HG03469 (cell line): Measurements from ENCODE around the gene MAP3K6.

ENCODE experiments used
- ATAC-seq: cut with Tn5 transposase; IDR thresholded peaks from one replicate; pipeline ENCODE4 v1.9.1; 2021; ENCODE audit warnings: mild to moderate bottlenecking, moderate library complexity, moderate number of reproducible peaks; ENCODE audit not compliant: unreplicated experiment

MAP3K6 gene

DNA sequence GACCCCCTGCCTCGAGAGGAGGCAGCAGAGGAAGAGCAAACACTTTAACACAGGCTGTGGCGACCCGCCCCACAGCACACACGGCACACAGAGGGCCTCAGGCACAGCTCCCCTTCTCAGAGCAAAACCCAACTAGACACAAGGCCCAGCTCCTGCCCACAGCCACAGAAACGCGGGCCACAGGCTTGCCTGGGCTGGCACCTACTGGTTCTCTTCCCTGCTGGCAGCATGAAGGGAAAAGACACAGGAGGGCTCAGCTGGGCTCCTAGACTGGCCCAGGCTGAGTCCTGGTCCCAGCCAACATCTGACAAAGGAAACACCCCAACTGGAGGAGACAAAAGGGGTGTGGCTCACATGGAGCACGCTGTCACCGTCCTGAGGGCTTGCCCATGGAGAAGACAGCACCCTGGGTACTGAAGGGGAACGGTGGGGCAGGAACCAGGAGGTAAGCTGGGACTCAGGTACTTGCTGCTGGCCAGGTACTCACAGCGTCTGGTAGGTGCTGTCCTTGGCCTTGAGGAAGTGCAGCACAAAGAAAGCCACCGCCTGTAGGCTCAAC lies 12.9 kb upstream of the MAP3K6 start:
- ATAC-seq, result no peak

DNA sequence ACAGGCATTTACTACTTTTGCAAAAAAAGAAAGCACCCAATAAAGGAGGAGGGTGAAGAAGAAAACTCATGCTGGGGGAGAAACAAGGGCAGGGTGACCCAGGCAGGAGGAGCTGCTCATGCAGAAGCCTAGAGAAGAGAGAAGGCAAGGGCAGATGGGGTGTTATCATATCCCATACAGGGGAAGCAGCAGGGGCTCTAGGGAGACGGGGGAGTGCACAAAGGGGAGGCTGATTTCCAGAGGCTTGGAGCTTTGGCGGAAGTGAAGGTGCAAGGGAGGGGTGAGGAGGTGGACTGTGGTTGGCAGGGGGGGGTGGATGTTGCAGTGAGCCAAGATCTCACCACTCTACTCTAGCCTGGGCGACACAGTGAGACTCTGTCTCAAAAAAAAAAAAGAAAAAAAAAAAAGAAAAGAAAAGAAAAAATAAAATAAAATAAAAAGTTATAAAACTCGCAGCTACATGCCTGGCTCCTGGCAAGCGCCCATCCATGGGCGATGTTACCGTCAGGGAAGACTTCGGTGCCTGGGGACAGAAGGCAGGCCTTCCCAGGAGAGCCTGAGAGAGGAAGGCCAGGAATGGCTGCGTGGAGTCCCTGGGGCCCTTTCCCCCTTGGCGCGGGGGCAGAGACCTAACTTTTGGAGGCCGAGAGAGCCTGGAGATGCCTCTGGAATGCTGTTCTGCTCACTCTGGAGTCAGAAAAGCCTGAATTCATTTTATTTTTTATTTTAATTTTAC lies 11.2 kb upstream of the MAP3K6 start:
- no peak for ATAC-seq

DNA sequence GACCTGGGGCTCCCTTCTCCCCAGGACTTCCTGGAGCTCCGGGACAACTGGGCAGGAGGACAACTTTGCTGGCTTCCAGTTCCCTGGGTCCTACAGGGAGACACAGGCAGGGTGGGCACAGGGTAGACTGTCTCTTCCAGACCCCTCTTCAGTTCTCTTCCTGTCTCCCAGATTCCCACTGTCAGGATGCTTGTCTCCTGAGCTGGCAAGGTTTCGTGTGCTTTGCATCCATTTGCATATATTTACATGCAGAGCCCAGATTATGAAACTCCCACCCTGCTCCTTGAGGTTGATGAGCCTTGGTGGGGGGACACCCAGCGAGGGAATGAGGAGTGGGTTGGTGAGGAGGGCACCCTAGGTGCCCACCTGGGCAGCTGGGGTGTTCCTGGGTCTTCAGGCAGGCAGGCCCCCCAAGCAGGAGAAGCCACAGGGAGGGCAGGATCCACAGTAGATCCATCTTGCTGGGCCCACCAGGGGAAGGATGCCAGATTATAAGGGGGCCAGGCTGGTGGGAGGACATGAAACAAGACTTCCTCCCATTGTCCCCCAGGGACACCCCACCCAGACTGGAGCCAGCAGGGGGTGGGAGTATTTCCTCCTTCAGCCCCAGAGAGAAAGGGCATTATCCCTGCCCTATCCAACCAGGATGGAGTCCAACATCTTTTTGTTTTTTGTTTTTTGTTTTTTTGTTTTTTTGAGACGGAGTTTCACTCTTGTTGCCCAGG lies 7.8 kb upstream of the MAP3K6 start, which contains the start of gene FCN3:
Gene FCN3, minus strand, starts transcription at position 463 of the 725 bp plus-strand sequence. Its CDS starts 6 bp downstream, at position 457.
- no peak for ATAC-seq

DNA sequence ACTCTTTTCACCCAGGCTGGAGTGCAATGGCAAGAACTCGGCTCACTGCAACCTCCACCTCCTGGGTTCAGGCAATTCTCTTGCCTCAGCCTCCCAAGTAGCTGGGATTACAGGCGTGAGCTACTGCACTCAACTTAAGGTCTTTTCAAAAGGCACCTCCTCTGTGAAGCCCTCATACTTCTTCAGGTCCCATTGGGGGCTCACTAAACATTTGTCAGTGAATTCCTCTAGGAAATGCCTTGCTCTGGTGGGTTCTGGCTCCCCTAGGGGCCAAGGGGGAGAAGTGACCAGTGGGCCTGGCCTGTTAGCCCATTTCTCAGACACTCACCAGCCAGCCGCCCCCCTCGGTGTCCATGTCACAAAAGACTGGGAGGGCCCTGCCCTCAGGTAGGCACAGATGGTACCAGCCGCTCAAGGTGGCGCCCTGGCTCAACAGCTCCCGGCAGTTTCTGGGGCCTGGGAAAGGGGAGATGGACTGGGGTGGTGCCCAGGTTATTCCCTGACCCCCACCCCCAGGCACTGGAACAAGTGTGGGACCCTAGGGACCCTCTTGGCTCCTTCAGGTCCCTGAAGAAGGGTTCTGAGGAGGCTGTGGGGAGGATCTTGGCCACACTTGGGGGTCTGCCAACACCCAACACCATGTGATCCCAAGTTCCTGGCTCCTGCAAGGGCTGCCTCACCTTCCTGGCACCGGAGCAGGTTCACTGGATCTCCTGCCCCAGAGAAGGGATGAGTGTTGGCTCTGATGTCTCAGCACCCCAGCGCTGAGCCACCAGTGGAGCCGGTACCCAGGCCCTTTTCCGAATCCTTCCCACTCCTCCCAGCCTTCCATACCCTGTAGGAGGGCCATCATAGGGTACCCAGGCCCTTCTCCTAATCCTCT lies 6.3 kb upstream of the MAP3K6 start:
- ATAC-seq, result no peak

DNA sequence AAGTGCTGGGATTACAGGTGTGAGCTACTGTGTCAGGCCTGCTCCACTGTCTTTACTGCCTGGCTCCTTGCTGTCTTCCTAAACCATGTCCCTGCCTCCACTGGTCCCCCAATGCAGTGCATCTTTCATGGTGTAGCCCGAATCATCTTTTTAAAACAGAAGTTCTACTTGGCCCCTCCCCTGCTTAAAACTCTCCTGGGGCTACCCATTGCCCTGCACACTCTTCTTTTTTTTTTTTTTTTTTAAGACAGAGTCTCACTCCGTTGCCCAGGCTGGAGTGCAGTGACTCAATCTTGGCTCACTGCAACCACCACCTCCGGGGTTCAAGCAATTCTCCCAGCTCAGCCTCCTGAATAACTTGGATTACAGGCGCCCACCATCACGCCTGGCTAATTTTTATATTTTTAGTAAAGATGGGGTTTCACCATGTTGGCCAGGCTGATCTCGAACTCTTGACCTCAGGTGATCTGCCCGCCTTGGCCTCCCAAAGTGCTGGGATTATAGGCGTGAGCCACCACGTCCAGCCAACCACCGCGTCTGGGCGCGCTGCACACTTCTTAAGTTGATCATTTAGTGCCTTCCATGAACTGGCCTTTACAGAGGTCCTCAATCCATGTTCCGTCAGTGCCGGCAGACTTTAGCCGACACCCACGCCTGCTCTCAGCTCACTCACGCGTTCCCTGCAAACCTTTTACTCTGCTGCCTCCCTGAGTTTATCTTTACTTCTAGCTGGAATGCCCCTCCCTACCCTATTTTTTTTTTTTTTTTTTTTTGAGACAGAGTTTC lies 5.5 kb upstream of the MAP3K6 start:
- no peak for ATAC-seq

DNA sequence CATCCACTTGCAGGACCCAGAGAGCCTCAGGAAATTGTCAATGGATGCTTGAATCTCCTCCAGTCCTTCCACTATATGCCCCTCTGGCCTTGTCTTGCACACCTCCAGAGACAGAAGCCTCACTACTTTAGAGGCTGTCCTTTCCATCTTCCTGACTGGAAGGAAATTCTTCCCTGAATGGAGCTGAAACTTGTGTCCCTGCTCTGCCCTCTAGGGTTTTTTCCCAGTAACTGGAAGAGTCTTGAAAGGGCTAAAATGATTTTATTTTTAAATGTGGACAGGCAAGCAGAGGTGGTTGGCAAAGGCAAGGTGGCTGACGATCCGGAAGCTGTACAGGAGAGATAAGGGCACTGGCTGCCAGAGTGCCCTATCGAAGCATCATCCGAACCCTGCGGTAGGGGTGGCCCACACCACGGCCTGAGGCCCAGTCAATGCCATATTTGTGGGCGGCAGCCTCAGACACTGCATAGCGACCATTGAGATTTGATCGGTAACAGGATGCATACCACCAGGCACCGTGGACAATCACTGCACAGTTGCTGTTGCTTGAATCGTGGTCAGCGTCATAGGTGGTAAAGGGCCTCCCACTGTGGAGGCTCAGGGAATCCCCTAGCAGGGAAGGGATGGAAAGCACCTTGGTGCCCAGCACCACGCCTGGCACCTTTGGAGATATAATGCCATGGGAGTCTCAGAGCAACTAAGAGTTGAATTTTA lies 2.3 kb upstream of the MAP3K6 start:
- no peak for ATAC-seq

DNA sequence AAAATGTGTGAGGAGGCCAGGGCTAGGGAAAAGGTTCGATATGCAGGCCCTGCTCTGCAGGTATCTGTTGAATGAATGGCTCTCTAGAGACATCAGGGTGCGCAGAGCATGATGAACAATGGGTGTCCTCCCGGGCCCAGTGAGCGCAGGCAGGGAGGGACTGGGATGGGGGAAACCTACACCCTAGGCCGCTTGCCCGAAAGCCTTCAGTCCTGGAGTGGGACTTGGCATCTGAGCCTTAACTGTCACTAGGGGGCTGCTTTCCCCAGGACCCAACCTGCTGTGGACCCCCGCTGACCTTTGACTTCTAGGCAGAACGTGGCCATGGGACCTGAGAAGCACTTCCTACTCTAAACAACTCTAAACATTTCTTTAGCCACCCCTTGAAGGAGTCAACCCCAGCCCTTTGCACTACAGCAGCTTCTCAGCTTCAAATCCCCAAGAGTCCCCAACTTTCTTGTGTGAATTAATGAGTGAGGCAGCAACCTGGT lies 444 bp upstream of the MAP3K6 start:
- ATAC-seq, result no peak

DNA sequence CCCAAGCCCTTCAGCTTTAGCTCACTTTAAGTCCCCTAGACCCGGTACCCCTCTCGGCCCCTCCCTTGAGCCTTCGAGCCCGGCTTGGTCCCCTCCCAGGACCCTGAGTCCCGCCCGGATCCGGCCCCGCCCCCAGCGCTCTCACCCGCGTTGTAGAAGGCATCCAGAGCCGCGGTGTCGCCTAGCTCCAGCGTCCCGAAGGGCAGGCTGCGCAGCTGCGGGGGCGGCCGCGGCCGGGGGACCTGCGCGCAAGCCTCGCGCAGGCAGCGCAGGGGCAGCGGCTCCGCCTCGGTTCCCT lies 699 bp downstream of the MAP3K6 start:
- peak; percentile 34 for ATAC-seq

DNA sequence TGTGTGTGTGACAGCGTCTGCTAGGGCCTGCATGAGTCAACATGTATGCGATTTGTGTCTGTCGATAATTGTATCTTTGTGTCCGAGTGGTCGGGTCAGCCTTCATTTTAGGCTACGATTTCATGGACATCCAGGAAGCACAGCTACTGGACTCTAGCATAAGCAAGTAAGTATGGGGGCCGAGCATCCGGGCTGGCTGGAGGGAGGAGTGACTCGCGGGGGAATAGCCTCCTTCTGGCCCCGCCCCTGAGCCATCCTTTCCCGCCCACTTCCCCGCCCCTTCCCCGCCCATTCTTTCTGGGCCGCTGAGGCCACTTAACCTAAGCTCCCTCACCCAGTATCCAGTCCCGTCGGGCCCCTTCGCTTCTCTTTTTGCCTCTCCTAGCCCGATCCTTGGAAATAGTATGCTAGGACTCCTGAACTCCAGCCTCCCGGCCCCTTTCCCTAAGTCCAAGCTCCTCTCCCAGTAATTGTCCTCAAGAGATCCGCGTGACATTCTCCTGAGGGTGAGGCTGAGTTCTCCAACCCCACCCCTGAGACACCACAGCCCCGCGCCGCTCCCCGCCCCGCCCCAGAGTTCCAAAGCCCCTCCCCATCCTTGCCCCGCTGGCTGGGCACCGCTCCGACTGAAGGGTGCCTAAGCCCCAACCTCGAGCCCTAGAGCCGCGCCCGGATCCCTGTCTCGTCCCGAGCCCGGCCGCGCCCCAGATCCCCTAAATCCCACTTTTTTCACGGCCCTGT lies 1.2 kb downstream of the MAP3K6 start:
- ATAC-seq, result no peak

DNA sequence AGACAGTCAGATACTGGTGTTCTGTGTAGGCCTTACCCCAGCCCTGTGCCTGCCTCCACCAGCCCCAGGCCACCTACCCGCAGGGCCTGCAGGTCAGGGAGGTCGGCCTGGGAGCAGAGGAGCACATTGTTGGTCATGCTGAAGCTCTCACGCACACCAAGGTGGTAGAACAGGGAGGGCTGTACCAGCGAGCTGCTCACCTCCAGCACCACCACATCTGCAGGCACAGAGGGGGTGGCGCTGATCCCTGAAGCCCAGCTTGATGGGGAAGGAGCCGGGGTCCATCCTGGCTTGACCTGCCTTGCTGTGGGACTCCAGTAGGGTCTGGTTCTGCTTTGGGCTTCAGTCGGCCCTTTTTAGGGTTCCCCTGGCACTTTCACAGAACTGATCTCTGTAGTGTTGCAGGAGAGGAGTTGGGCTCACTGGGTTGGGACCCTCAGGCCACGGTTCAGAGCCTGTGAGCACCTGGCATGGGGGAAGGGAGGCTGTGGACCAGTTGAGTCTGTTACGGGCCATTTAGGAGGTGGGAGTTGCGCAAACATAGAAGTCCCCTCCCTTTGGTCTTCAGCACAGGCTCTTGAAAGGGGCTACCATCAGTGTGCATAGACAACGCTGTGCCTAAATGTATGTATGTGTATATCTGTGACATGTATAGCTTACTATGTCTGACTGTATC lies 1.9 kb downstream of the MAP3K6 start:
- no peak for ATAC-seq

DNA sequence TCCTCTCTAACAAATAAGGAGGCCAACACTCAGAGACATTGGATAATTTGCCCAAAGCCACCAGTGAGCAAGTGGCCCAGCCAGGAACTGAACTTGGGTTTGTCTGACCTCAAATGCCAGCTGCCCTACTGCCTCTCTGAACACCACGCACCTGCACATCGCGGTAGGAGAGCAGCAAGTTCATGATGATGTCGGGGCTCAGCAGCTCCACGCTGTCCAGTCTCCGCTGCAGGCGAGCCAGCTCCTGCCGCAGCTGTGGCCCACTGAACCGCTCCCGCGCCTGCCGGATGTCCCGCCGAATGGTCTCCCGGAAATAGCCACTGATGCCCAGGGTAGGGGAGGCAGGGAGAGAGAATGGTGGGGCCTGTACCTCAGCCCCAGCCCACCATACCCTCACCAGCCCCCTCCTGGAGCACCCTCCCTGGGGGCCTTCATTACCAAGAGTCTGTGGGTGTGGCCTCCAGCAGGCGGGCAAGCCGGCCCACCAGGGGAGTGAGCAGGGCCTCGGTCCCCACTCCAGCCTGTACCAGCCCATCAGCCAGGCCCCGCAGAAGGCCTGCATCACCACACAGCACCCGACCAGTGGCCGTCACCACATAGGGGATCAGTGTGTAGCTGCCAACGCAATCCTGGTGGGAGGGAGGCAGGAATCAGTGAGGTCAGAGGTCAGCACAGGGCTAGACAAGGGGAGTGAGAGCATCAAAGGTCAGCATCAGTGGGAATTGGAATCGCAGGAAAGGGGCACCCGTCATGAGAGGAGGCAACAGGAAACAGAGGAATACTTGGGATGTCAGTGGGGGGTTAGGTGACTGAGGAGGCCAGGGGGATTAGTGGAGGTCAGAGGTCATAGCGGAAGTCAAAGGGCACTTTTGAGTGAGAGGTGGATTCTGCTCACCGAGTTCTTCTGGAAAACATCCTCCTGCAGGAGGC lies 2.7 kb downstream of the MAP3K6 start:
- ATAC-seq, result no peak

DNA sequence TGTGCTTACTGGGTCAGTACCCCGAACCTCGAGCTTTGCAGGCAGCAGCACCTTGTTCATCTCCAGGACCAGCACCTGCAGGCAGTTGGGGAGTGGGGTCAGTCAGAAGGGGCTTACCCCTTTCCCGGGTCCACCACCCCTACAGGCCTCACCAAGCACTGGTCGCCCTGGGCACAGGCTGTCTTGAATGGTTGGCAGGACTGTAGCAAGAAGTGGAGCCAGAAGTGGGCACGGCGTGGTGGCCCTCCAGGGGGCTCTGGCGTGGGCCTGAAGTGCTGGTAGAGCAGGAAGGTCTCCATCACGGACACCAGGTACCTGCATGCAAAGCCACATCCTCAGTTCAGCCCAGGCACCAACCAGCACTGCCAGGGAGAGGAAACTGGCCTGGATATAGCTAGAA lies 5.2 kb downstream of the MAP3K6 start:
- no peak for ATAC-seq

DNA sequence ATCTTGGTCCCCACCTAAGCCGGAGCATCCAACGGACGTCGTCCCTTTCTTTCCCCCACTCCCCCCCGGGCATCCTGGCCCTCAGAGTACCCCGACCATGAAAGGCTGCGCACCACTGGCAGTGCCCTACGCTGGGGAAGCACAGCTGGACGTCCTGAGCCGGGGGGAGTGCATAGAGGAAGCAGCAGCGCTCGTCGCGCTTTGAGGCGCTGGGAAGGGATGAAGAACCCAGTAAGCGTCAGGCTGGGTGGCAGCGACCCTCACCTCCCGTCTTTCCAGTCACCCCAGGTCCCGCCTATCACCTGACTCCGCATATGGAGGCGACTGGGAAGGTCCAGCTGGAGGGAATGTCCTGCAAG lies 5.7 kb downstream of the MAP3K6 start:
- ATAC-seq, result no peak

DNA sequence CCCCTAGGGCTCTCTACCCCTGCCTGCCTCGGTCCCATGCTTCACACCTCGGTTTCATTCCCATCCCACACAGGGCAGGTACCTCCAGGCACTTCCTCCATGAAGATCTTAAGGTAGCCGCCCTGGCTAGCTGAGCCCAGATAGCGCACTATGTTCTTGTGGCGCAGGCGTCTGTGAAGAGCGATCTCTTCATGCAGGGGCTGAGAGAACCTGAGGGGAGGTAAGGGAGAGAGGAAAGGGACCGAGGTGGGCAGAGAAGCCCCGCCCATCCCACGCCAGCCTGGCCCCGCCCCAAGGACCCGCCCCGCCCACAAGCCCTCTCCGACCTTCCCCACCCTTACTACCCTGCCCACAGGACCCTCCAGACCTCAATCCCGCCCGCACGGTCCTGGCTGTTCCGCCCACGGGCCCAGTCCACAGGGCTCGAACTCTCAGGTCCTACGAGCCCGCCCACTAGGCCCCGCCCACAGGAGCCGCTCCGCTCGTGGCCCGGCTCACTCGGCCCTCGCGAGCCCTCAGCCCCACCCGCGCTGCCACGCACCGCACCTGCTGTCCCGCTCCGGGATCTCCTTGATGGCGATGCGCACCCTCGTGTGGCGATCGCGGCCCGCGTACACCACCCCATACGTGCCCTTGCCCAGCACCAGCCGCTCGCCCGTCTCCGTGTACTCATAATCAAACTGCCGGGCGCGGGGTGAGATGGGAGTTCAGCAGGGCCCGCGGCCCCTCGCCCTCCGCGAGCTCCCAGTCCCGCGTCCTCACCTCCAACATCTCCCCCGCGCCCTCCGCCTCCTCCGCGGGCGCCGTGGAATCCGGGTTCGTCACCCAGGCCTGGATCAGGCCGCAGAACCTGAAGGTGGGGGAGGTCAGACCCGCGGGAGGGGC lies 6.4 kb downstream of the MAP3K6 start:
- ATAC-seq, result no peak

DNA sequence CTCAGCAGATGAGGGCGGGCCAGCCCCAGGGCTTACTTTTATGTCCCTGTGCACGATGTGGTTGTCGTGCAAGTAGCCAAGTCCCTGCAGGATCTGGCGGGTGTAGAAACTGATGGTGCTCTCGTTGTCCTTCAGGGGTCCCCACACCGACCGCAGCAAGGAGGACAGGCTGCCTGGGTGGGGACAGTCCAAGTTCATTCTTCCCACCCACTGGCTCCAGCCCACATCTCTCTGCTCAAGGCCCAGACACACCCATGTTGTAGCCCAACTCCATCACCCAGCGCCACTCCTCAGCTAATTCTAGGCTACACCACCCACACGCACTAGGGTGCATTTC lies 7.0 kb downstream of the MAP3K6 start:
- ATAC-seq, result no peak

DNA sequence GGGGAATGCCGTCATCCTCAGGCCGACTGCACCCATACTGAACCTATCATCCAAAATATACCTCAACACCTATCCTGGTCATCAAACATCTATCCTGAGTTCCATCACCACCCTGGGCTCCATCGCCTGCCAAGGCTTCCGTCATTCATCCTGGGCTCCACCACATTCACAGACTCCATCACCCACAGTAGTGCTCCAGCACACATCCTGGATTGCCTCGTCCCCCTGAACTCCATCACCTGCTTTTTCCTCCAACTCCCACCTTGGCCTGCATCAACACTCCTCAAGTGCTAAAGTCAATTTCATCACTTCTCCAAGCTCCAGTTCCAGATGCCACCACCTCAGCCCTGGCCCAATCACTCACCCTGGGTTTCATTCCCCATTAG lies 7.8 kb downstream of the MAP3K6 start:
- ATAC-seq, result no peak
